Measurements from ENCODE around the gene SLC45A3. TPM values are rescaled to one million over a fixed set of nuclear protein-coding genes. Genes with fewer than 3 reads are reported as not detected.

Gene SLC45A3
- total RNA-seq, 1 donor from 2014 or later = 2.9 TPM

DNA sequence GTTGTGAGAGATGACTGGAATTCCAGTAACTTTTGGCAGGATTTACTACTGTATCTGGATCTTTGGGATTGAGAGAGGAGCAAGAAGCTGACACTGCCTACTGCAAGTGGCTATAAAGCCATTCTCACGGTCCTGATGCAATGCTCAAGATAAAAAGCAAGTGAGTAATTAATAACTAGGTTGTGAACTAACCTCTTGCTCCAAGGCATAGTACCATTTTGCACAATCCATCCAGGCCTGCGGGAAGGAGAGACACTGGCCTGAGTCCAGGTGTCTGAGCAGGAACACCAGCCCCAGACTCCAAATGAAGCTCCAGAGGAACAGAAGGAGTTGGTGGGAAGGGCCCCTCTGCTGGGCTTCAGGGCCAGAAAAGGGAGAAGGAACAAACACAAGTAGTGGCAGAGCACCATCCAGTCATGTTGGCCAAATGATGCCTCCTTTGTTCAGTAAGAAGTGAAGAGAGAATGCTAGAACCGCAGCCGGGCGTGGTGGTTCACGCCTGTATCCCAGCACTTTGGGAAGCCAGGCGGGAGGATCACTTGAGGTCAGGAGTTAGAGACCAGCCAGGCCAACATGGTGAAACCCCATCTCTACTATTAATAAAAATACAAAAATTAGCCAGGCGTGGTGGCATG, 9.9 kb upstream of the SLC45A3 start:
- no peaks in the 10 kb centered on the region for H3K9me3 Mint-ChIP-seq (ENCODE audit: low read depth)
- no peaks in the 10 kb centered on the region for H3K27me3 Mint-ChIP-seq (ENCODE audit: low read depth)

DNA sequence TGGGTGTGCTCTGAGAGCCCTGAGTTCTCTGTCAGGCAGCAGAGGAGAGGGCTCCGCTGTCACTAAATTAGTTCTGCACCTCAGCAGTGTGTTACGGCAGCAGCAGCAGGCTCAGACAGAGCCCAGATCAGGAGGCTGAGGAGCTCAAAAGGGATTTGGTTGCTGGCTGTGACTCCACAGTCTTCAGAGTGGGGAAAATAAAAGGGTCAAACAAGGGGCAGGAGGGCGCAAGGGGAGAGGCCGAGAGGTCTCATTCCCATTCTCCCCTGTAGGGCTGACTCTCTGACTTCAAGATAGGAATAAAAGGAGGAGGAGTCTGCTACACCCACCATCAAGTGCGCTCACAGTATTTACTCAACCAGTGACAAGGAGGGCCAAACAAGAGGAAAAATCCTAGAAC, 9.2 kb upstream of the SLC45A3 start:
- Mint-ChIP-seq H3K27me3 (ENCODE audit: low read depth) (no peaks in the 10 kb centered on the region), H3K27ac (ENCODE audit: unreplicated experiment) (no peak overlapping the region), H3K4me1 (ENCODE audit: low read depth) (no peaks in the 10 kb centered on the region), H3K4me3 (ENCODE audit: unreplicated experiment) (no peak overlapping the region), H3K36me3 (ENCODE audit: low read depth) (no peaks in the 10 kb centered on the region), H3K9me3 (ENCODE audit: low read depth) (no peaks in the 10 kb centered on the region)
- TF ChIP-seq, protein P1, sequence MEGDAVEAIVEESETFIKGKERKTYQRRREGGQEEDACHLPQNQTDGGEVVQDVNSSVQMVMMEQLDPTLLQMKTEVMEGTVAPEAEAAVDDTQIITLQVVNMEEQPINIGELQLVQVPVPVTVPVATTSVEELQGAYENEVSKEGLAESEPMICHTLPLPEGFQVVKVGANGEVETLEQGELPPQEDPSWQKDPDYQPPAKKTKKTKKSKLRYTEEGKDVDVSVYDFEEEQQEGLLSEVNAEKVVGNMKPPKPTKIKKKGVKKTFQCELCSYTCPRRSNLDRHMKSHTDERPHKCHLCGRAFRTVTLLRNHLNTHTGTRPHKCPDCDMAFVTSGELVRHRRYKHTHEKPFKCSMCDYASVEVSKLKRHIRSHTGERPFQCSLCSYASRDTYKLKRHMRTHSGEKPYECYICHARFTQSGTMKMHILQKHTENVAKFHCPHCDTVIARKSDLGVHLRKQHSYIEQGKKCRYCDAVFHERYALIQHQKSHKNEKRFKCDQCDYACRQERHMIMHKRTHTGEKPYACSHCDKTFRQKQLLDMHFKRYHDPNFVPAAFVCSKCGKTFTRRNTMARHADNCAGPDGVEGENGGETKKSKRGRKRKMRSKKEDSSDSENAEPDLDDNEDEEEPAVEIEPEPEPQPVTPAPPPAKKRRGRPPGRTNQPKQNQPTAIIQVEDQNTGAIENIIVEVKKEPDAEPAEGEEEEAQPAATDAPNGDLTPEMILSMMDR (IDR thresholded peaks at IDR 0.05) = no peak
- peak; percentile 19 for DNase-seq (ENCODE audit: low spot score)

More for the DNA sequence above, 9.9 kb upstream of the SLC45A3 start:
- no peak overlapping the region for H3K27ac Mint-ChIP-seq (ENCODE audit: unreplicated experiment)
- H3K36me3 Mint-ChIP-seq (ENCODE audit: low read depth) = no peaks in the 10 kb centered on the region
- DNase-seq (ENCODE audit: low spot score) = peak; percentile 25
- TF ChIP-seq, protein P1 (IDR thresholded peaks at IDR 0.05) = no peak
- H3K4me3 Mint-ChIP-seq (ENCODE audit: unreplicated experiment) = no peak overlapping the region
- H3K4me1 Mint-ChIP-seq (ENCODE audit: low read depth) = no peaks in the 10 kb centered on the region

DNA sequence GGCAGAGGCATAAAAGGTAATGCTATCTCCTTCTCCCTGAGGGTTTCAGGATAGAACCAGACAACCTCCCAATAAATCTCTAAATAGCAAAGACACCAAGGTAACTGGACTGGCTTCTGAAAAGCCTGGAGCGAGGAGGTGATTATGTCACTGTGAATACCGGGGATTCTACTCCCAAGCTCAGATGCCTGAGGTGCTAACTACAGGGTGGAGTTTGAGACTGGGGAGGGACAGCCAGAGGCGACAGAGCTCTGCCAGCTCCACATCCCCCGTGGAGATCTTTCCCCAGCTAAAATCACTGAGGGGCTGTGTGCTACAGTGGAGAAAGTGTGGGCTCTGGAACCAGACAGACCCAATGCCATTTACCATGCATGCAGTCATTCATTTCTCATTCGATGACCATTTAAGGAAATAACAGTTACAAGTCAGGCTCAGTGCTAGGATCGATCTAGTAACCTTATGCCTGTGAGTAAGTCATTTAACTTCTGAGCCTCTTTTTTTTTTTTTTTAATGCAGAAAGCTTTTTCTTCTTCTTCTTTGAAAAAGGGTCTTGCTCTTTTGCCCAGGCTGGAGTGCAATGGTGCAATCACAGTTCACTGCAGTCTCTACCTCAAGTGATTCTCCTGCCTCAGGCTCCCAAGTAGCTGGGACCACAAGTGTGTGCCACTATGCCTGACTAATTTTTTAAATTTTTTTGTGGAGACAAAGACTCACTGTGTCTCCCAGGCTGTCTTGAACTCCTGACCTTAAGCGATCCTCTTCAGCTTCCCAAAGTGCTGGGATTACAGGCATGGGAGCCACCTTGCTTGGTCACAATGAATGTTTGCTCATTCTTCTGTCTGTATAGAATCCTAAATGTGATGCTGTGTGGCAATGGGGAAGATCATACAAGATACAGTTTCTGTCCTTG, 8.1 kb upstream of the SLC45A3 start:
- peak; percentile 3 for DNase-seq (ENCODE audit: low spot score)
- Mint-ChIP-seq H3K27me3 (ENCODE audit: low read depth) (no peaks in the 10 kb centered on the region), H3K36me3 (ENCODE audit: low read depth) (no peaks in the 10 kb centered on the region), H3K9me3 (ENCODE audit: low read depth) (no peaks in the 10 kb centered on the region), H3K4me3 (ENCODE audit: unreplicated experiment) (no peak overlapping the region), H3K27ac (ENCODE audit: unreplicated experiment) (no peak overlapping the region), H3K4me1 (ENCODE audit: low read depth) (no peaks in the 10 kb centered on the region)
- TF ChIP-seq, protein P1 (IDR thresholded peaks at IDR 0.05) = no peak

DNA sequence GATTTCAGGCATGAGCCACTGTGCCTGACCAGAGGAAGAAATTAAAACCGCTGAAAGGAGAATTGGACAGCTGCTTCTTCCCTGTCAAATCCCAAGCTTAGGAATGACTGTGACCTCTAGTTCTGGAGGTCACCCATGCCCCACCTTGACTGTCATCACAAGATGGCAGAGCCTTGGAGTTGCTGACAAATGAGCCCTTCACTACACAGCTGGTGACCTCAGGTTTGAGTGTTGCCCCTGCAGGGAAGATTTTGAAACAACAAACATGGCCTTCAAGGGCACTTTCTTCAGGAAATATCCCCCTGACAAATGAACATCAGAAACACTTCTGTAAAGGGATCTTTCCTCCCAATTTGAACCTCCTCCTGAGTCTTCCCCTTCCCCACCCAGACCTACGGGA, 6.9 kb upstream of the SLC45A3 start:
- no peaks in the 10 kb centered on the region for H3K36me3 Mint-ChIP-seq (ENCODE audit: low read depth)
- no peak overlapping the region for H3K27ac Mint-ChIP-seq (ENCODE audit: unreplicated experiment)
- no peaks in the 10 kb centered on the region for H3K27me3 Mint-ChIP-seq (ENCODE audit: low read depth)
- H3K4me3 Mint-ChIP-seq (ENCODE audit: unreplicated experiment) = no peak overlapping the region
- H3K4me1 Mint-ChIP-seq (ENCODE audit: low read depth) = no peaks in the 10 kb centered on the region
- no peaks in the 10 kb centered on the region for H3K9me3 Mint-ChIP-seq (ENCODE audit: low read depth)
- TF ChIP-seq, protein P1 (IDR thresholded peaks at IDR 0.05) = no peak
- DNase-seq (ENCODE audit: low spot score) = peak; percentile 10

DNA sequence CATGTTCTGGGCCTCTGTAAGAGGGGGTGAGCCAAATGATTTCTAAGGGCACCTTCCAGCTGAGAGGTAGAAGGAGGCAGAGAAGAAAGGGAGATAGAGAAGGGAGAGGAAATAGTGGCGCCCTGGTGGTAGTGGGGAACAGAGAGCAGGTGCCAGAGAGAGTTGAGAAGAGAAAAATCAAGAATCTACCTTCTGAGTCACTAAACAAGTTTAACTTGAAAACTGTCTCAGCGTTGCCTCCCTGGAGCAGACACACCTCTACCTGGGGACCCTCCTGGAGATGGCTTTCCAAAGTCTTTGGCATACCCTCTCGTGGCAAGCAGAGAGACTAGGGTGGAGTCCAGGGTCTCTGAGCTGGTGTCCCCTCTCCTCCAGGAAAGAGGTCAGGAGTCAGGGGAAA, 1.1 kb upstream of the SLC45A3 start:
- Mint-ChIP-seq H3K4me1 (ENCODE audit: low read depth) (peaks cover 21% of the 10 kb centered on the region), H3K36me3 (ENCODE audit: low read depth) (no peaks in the 10 kb centered on the region), H3K4me3 (ENCODE audit: unreplicated experiment) (no peak overlapping the region)

More for the DNA sequence above, 1.1 kb upstream of the SLC45A3 start:
- DNase-seq (ENCODE audit: low spot score) = no peak
- Mint-ChIP-seq H3K9me3 (ENCODE audit: low read depth) (no peaks in the 10 kb centered on the region), H3K27me3 (ENCODE audit: low read depth) (no peaks in the 10 kb centered on the region), H3K27ac (ENCODE audit: unreplicated experiment) (no peak overlapping the region)
- TF ChIP-seq, protein P1 (IDR thresholded peaks at IDR 0.05) = no peak
